Activated T-cell treated with anti-CD3 and anti-CD28 coated beads, Interleukin-2, amount 50 U/mL, for 4 hours (primary cell): Measurements from ENCODE around the gene GDF15. TPM values are rescaled to one million over a fixed set of nuclear protein-coding genes. Genes with fewer than 3 reads are reported as not detected.
"Not testable (repeated sequence)": the region's sequence is repeated elsewhere in the genome, so short reads cannot be mapped to it uniquely, and the experiment has no call there.

ENCODE experiments used
- ATAC-seq, 2 donors: fragments of 200-7000 bp; cut with Tn5 transposase; one replicate each; pipeline ENCODE4 v1.10.0; 2021
- DNase-seq: peaks from one replicate; pipeline ENCODE4 v3.0.0-alpha.2; 2020
- H3K27me3 Mint-ChIP-seq: one replicate; pipeline ENCODE4 v1.8.0; 2021; ENCODE audit warnings: low read depth, mixed read lengths
- H3K36me3 Mint-ChIP-seq: one replicate; pipeline ENCODE4 v1.8.0; 2022; ENCODE audit warnings: mixed read lengths; ENCODE audit not compliant: insufficient read depth
- H3K4me1 Mint-ChIP-seq: one replicate; pipeline ENCODE4 v1.8.0; 2021; ENCODE audit warnings: low read depth, mixed read lengths
- H3K4me3 Mint-ChIP-seq: one replicate; pipeline ENCODE4 v1.8.0; 2021; ENCODE audit warnings: mild to moderate bottlenecking, moderate library complexity, mixed read lengths
- H3K9me3 Mint-ChIP-seq: one replicate; pipeline ENCODE4 v1.8.0; 2021; ENCODE audit warnings: mixed read lengths
- total RNA-seq, 3 donors: library from RNA; stranded (reverse); gene quantifications; one replicate each; pipeline ENCODE4 v1.2.1, GENCODE V29; 2021

Gene GDF15
- total RNA-seq, result under 1 TPM; 0.53 to 0.71 (median 0.56) TPM

GRCh38 chr19:18385675-18386542, at the start of gene GDF15:
GDF15 (plus strand) TSS chr19:18386158; CDS start chr19:18386190, 32 bp downstream.
- peaks cover 54% of the 10 kb centered on the region for H3K27me3 Mint-ChIP-seq
- no peaks in the 10 kb centered on the region for H3K9me3 Mint-ChIP-seq
- DNase-seq (peak; percentile 9), ATAC-seq (no peak)
- peaks cover 7% of the 10 kb centered on the region for H3K4me1 Mint-ChIP-seq
- H3K36me3 Mint-ChIP-seq, result no peaks in the 10 kb centered on the region
- no peak within 1 kb of the TSS for H3K4me3 Mint-ChIP-seq

GRCh38 chr19:18338541-18338940, 47.4 kb upstream of the GDF15 start:
- peak overlapping the region; percentile 29 for H3K4me3 Mint-ChIP-seq
- no peak for ATAC-seq
- H3K9me3 Mint-ChIP-seq, result no peaks in the 10 kb centered on the region
- no peak for DNase-seq
- no peaks in the 10 kb centered on the region for H3K27me3 Mint-ChIP-seq
- peaks cover 16% of the 10 kb centered on the region for H3K4me1 Mint-ChIP-seq
- H3K36me3 Mint-ChIP-seq, result no peaks in the 10 kb centered on the region

- ATAC-seq (no peak), DNase-seq (no peak)
- Mint-ChIP-seq H3K4me1 (peaks cover 17% of the 10 kb centered on the region), H3K36me3 (no peaks in the 10 kb centered on the region), H3K27me3 (no peaks in the 10 kb centered on the region), H3K9me3 (no peaks in the 10 kb centered on the region), H3K4me3 (peak overlapping the region; percentile 83)
Measured at GRCh38 chr19:18339723-18340122, 46.2 kb upstream of the GDF15 start.

- Mint-ChIP-seq H3K4me1 (peaks cover 17% of the 10 kb centered on the region), H3K9me3 (no peaks in the 10 kb centered on the region), H3K4me3 (peak within 1 kb of the TSS; percentile 83), H3K36me3 (no peaks in the 10 kb centered on the region), H3K27me3 (no peaks in the 10 kb centered on the region)
- DNase-seq, result peak; percentile 59
- ATAC-seq, result peak; percentile 65 to 69
Measured at GRCh38 chr19:18340190-18340989, 45.6 kb upstream of the GDF15 start, which contains the start of gene PGPEP1. PGPEP1 (plus strand) TSS chr19:18340598; CDS start chr19:18340682, 84 bp downstream.

- DNase-seq (peak; percentile 67), ATAC-seq (peak; percentile 88 to 92)
- H3K27me3 Mint-ChIP-seq, result no peaks in the 10 kb centered on the region
- H3K4me1 Mint-ChIP-seq, result peaks cover 20% of the 10 kb centered on the region
- H3K36me3 Mint-ChIP-seq, result peaks cover 2% of the 10 kb centered on the region
- H3K9me3 Mint-ChIP-seq, result no peaks in the 10 kb centered on the region
- peak overlapping the region; percentile 83 for H3K4me3 Mint-ChIP-seq
Measured at GRCh38 chr19:18340990-18341868, 44.7 kb upstream of the GDF15 start.

GRCh38 chr19:18342090-18342632, 43.8 kb upstream of the GDF15 start:
- Mint-ChIP-seq H3K9me3 (no peaks in the 10 kb centered on the region), H3K4me3 (peak overlapping the region; percentile 33), H3K4me1 (peaks cover 20% of the 10 kb centered on the region), H3K27me3 (no peaks in the 10 kb centered on the region), H3K36me3 (peaks cover 6% of the 10 kb centered on the region)
- ATAC-seq (no peak), DNase-seq (no peak)

GRCh38 chr19:18344582-18344950, 41.4 kb upstream of the GDF15 start:
- H3K36me3 Mint-ChIP-seq, result peaks cover 16% of the 10 kb centered on the region
- no peak overlapping the region for H3K4me3 Mint-ChIP-seq
- H3K9me3 Mint-ChIP-seq, result no peaks in the 10 kb centered on the region
- no peak for DNase-seq
- ATAC-seq, result no peak
- peaks cover 18% of the 10 kb centered on the region for H3K4me1 Mint-ChIP-seq
- no peaks in the 10 kb centered on the region for H3K27me3 Mint-ChIP-seq

GRCh38 chr19:18345296-18345695, 40.7 kb upstream of the GDF15 start:
- DNase-seq, result no peak
- no peak for ATAC-seq
- Mint-ChIP-seq H3K4me3 (no peak overlapping the region), H3K4me1 (peaks cover 14% of the 10 kb centered on the region), H3K9me3 (no peaks in the 10 kb centered on the region), H3K27me3 (no peaks in the 10 kb centered on the region), H3K36me3 (peaks cover 20% of the 10 kb centered on the region)

- Mint-ChIP-seq H3K9me3 (no peaks in the 10 kb centered on the region), H3K36me3 (peaks cover 23% of the 10 kb centered on the region), H3K27me3 (no peaks in the 10 kb centered on the region), H3K4me3 (no peak overlapping the region), H3K4me1 (peaks cover 14% of the 10 kb centered on the region)
- no peak for ATAC-seq
- DNase-seq, result no peak
Measured at GRCh38 chr19:18346091-18346490, 39.9 kb upstream of the GDF15 start.

GRCh38 chr19:18348171-18348570, 37.8 kb upstream of the GDF15 start:
- H3K27me3 Mint-ChIP-seq, result no peaks in the 10 kb centered on the region
- H3K4me1 Mint-ChIP-seq, result peaks cover 4% of the 10 kb centered on the region
- no peak overlapping the region for H3K4me3 Mint-ChIP-seq
- peaks cover 23% of the 10 kb centered on the region for H3K36me3 Mint-ChIP-seq
- DNase-seq (no peak), ATAC-seq (no peak)
- H3K9me3 Mint-ChIP-seq, result no peaks in the 10 kb centered on the region

- not testable (repeated sequence) for H3K4me3 Mint-ChIP-seq, H3K4me1 Mint-ChIP-seq, H3K9me3 Mint-ChIP-seq, ATAC-seq, DNase-seq, H3K27me3 Mint-ChIP-seq
- H3K36me3 Mint-ChIP-seq, result peaks cover 25% of the 10 kb centered on the region
Measured at GRCh38 chr19:18348818-18349339, 37.1 kb upstream of the GDF15 start.

- Mint-ChIP-seq H3K36me3 (peaks cover 25% of the 10 kb centered on the region), H3K4me1 (peaks cover 2% of the 10 kb centered on the region), H3K4me3 (no peak overlapping the region), H3K9me3 (no peaks in the 10 kb centered on the region), H3K27me3 (no peaks in the 10 kb centered on the region)
- ATAC-seq (no peak), DNase-seq (no peak)
Measured at GRCh38 chr19:18349524-18350128, 36.3 kb upstream of the GDF15 start.

GRCh38 chr19:18350490-18350889, 35.5 kb upstream of the GDF15 start:
- no peak overlapping the region for H3K4me3 Mint-ChIP-seq
- no peaks in the 10 kb centered on the region for H3K9me3 Mint-ChIP-seq
- H3K36me3 Mint-ChIP-seq, result peaks cover 27% of the 10 kb centered on the region
- DNase-seq (no peak), ATAC-seq (no peak)
- peaks cover 2% of the 10 kb centered on the region for H3K4me1 Mint-ChIP-seq
- H3K27me3 Mint-ChIP-seq, result no peaks in the 10 kb centered on the region
